SJSA1 (cell line): ENCODE measurements around the gene USP20. TPM values are rescaled to one million over a fixed set of nuclear protein-coding genes. Genes with fewer than 3 reads are reported as not detected.
"Not testable (repeated sequence)": the region's sequence is repeated elsewhere in the genome, so short reads cannot be mapped to it uniquely, and the experiment has no call there.

ENCODE experiments used
- DNase-seq, 2 experiments: peaks; one replicate each; pipeline ENCODE4 v3.0.0-alpha.2; 2015 to 2020; ENCODE audit warnings: low spot score in 2 of 2, low read depth in 1 of 2
- H3K27ac ChIP-seq: fragments of 250-450 bp; sonication (Bioruptor Pico); 2 replicates; pipeline ENCODE4 v1.5.1; 2020; ENCODE audit warnings: mild to moderate bottlenecking, moderate library complexity
- H3K27me3 ChIP-seq: fragments of 250-450 bp; sonication (Bioruptor Pico); replicated peaks from 2 replicates; pipeline ENCODE4 v1.5.1; 2020; ENCODE audit warnings: mild to moderate bottlenecking, moderate library complexity
- H3K36me3 ChIP-seq: fragments of 250-450 bp; sonication (Bioruptor Pico); 2 replicates; pipeline ENCODE4 v1.5.1; 2020; ENCODE audit warnings: mild to moderate bottlenecking
- H3K4me1 ChIP-seq: fragments of 250-450 bp; sonication (Bioruptor Pico); replicated peaks from 2 replicates; pipeline ENCODE4 v1.6.1; 2021; ENCODE audit warnings: mild to moderate bottlenecking
- H3K4me3 ChIP-seq: fragments of 250-450 bp; sonication (Bioruptor Pico); 2 replicates; pipeline ENCODE4 v1.5.1; 2020; ENCODE audit warnings: mild to moderate bottlenecking
- H3K9me3 ChIP-seq: fragments of 250-450 bp; sonication (Bioruptor Pico); replicated peaks from 2 replicates; pipeline ENCODE4 v1.5.1; 2020; ENCODE audit warnings: mild to moderate bottlenecking
- total RNA-seq: library from RNA; depleted of rRNA; stranded (reverse); fragments of >200 nt; shearing (Covaris generic); gene quantifications from 2 replicates; pipeline ENCODE4 v1.2.3, GENCODE V29; 2014

USP20 gene
- total RNA-seq, 1 experiment from 2014 or later, result 2.1 TPM

- H3K4me1 ChIP-seq, result peaks cover 51% of the 10 kb centered on the region
- no peak overlapping the region for H3K27ac ChIP-seq
- H3K27me3 ChIP-seq, result no peaks in the 10 kb centered on the region
- no peak for DNase-seq
- no peak overlapping the region for H3K4me3 ChIP-seq
- H3K36me3 ChIP-seq, result peaks cover 21% of the 10 kb centered on the region
- H3K9me3 ChIP-seq, result no peaks in the 10 kb centered on the region
These were observed 54.9 kb downstream of the USP20 start for GRCh38 chr9:129889941-129890717.

- H3K4me3 ChIP-seq, H3K27me3 ChIP-seq, DNase-seq, H3K27ac ChIP-seq, H3K9me3 ChIP-seq: not testable (repeated sequence)
- Histone ChIP-seq H3K4me1 (peaks cover 44% of the 10 kb centered on the region), H3K36me3 (peaks cover 25% of the 10 kb centered on the region)
These were observed 55.6 kb downstream of the USP20 start for GRCh38 chr9:129890718-129891299.

- DNase-seq, result no peak
- Histone ChIP-seq H3K4me3 (no peak overlapping the region), H3K9me3 (no peaks in the 10 kb centered on the region), H3K27ac (no peak overlapping the region), H3K27me3 (no peaks in the 10 kb centered on the region), H3K36me3 (peaks cover 25% of the 10 kb centered on the region), H3K4me1 (peaks cover 36% of the 10 kb centered on the region)
These were observed 56.3 kb downstream of the USP20 start for GRCh38 chr9:129891569-129891968.

GRCh38 chr9:129894120-129894823, 59.0 kb downstream of the USP20 start:
- H3K27ac ChIP-seq, result no peak overlapping the region
- H3K4me3 ChIP-seq, result no peak overlapping the region
- no peaks in the 10 kb centered on the region for H3K27me3 ChIP-seq
- H3K9me3 ChIP-seq, result no peaks in the 10 kb centered on the region
- peaks cover 15% of the 10 kb centered on the region for H3K4me1 ChIP-seq
- DNase-seq, result no peak
- peaks cover 25% of the 10 kb centered on the region for H3K36me3 ChIP-seq

GRCh38 chr9:129895376-129896268, 60.4 kb downstream of the USP20 start:
- Histone ChIP-seq H3K36me3 (peaks cover 29% of the 10 kb centered on the region), H3K27ac (no peak overlapping the region), H3K4me3 (no peak overlapping the region), H3K27me3 (no peaks in the 10 kb centered on the region), H3K9me3 (no peaks in the 10 kb centered on the region), H3K4me1 (peaks cover 15% of the 10 kb centered on the region)
- DNase-seq, result no peak

- Histone ChIP-seq H3K27me3 (no peaks in the 10 kb centered on the region), H3K4me1 (peaks cover 12% of the 10 kb centered on the region), H3K36me3 (peaks cover 39% of the 10 kb centered on the region), H3K27ac (no peak overlapping the region), H3K9me3 (no peaks in the 10 kb centered on the region), H3K4me3 (no peak overlapping the region)
- no peak for DNase-seq
These were observed 62.0 kb downstream of the USP20 start for GRCh38 chr9:129897263-129897662.

- H3K4me1 ChIP-seq, result peaks cover 13% of the 10 kb centered on the region
- no peak overlapping the region for H3K27ac ChIP-seq
- DNase-seq, result no peak
- peaks cover 48% of the 10 kb centered on the region for H3K36me3 ChIP-seq
- no peaks in the 10 kb centered on the region for H3K27me3 ChIP-seq
- no peak overlapping the region for H3K4me3 ChIP-seq
- no peaks in the 10 kb centered on the region for H3K9me3 ChIP-seq
These were observed 62.9 kb downstream of the USP20 start for GRCh38 chr9:129898185-129898584.

- no peak for DNase-seq
- H3K4me1 ChIP-seq, result peaks cover 19% of the 10 kb centered on the region
- H3K36me3 ChIP-seq, result peaks cover 50% of the 10 kb centered on the region
- no peaks in the 10 kb centered on the region for H3K9me3 ChIP-seq
- no peak overlapping the region for H3K4me3 ChIP-seq
- H3K27me3 ChIP-seq, result no peaks in the 10 kb centered on the region
- no peak overlapping the region for H3K27ac ChIP-seq
These were observed 64.4 kb downstream of the USP20 start for GRCh38 chr9:129899620-129900019.

- DNase-seq, result no peak
- Histone ChIP-seq H3K27me3 (no peaks in the 10 kb centered on the region), H3K27ac (no peak overlapping the region), H3K4me3 (no peak overlapping the region), H3K9me3 (no peaks in the 10 kb centered on the region), H3K4me1 (peaks cover 20% of the 10 kb centered on the region), H3K36me3 (peaks cover 44% of the 10 kb centered on the region)
These were observed 65.2 kb downstream of the USP20 start for GRCh38 chr9:129900263-129901027.

GRCh38 chr9:129901993-129902739, 66.9 kb downstream of the USP20 start:
- H3K36me3 ChIP-seq, result peaks cover 43% of the 10 kb centered on the region
- no peak overlapping the region for H3K4me3 ChIP-seq
- no peaks in the 10 kb centered on the region for H3K9me3 ChIP-seq
- H3K4me1 ChIP-seq, result peaks cover 20% of the 10 kb centered on the region
- no peaks in the 10 kb centered on the region for H3K27me3 ChIP-seq
- no peak overlapping the region; the same call in 1 of the 2 replicates for H3K27ac ChIP-seq
- DNase-seq, result peak in 1 of 2 experiments; percentile 62

- H3K4me1 ChIP-seq, result peaks cover 20% of the 10 kb centered on the region
- H3K27me3 ChIP-seq, result no peaks in the 10 kb centered on the region
- no peak overlapping the region for H3K4me3 ChIP-seq
- H3K27ac ChIP-seq, result no peak overlapping the region
- peaks cover 44% of the 10 kb centered on the region for H3K36me3 ChIP-seq
- no peaks in the 10 kb centered on the region for H3K9me3 ChIP-seq
- no peak for DNase-seq
These were observed 67.5 kb downstream of the USP20 start for GRCh38 chr9:129902740-129903134.

GRCh38 chr9:129904734-129905133, 69.5 kb downstream of the USP20 start:
- no peak for DNase-seq
- Histone ChIP-seq H3K27ac (no peak overlapping the region), H3K36me3 (peaks cover 45% of the 10 kb centered on the region), H3K4me1 (peaks cover 22% of the 10 kb centered on the region), H3K9me3 (no peaks in the 10 kb centered on the region), H3K4me3 (no peak overlapping the region), H3K27me3 (no peaks in the 10 kb centered on the region)
